IMR-90 (cell line): ENCODE measurements around the gene DSE. TPM values are rescaled to one million over a fixed set of nuclear protein-coding genes. Genes with fewer than 3 reads are reported as not detected.

ENCODE experiments used
- ATAC-seq: fragments of 200-7000 bp; cut with Tn5 transposase; 2 replicates; pipeline ENCODE4 v1.9.1; 2020; ENCODE audit warnings: low read depth, mild to moderate bottlenecking, moderate library complexity
- BruUV-seq: library from RNA; stranded (reverse); fragments of 400-500 nt; replicated peaks from 2 replicates; lab custom pipeline; 2021; lab: Mats Ljungman, UMichigan
- CTCF ChIA-PET: fragments of 300-600 bp; formaldehyde crosslinking; extraction: SDS; loops from one replicate; lab custom pipeline; 2021; ENCODE audit warnings: antibody characterized with exemption; lab: Yijun Ruan, JAX
- POLR2A ChIA-PET: fragments of 300-600 bp; sonication (Branson Sonifier 250); formaldehyde crosslinking; loops from one replicate; lab custom pipeline; 2022; ENCODE audit warnings: antibody characterized with exemption; ENCODE audit not compliant: unreplicated experiment; lab: Charles Lee
- DNase-seq: peaks from one replicate; pipeline ENCODE4 v3.0.0; 2013
- H2AFZ ChIP-seq: replicated peaks from 2 replicates; pipeline ENCODE3; 2013; ENCODE audit warnings: low read length, mild to moderate bottlenecking; ENCODE audit not compliant: poor library complexity
- H2AK5ac ChIP-seq: 2 replicates; pipeline ENCODE4 v1.6.1; 2013; ENCODE audit warnings: low read depth, low read length, inconsistent platforms
- H2AK9ac ChIP-seq: replicated peaks from 2 replicates; pipeline ENCODE3; 2013; ENCODE audit warnings: mild to moderate bottlenecking, low read depth, low read length, moderate library complexity; ENCODE audit not compliant: poor library complexity
- H2BK120ac ChIP-seq: 2 replicates; pipeline ENCODE4 v1.6.1; 2013; ENCODE audit warnings: low read depth, low read length, inconsistent platforms
- H2BK15ac ChIP-seq: 3 replicates; pipeline ENCODE4 v1.6.1; 2013; ENCODE audit warnings: low read depth, low read length, inconsistent platforms
- H2BK20ac ChIP-seq: 2 replicates; pipeline ENCODE4 v1.6.1; 2013; ENCODE audit warnings: low read depth, mild to moderate bottlenecking, inconsistent platforms, low read length, moderate library complexity
- H2BK5ac ChIP-seq: 2 replicates; pipeline ENCODE4 v1.6.1; 2013; ENCODE audit warnings: mild to moderate bottlenecking, low read depth, low read length, inconsistent platforms; ENCODE audit not compliant: poor library complexity, severe bottlenecking
- H3K14ac ChIP-seq: replicated peaks from 2 replicates; pipeline ENCODE4 v1.6.1; 2013; ENCODE audit warnings: low read depth, low read length, inconsistent platforms
- H3K18ac ChIP-seq: 2 replicates; pipeline ENCODE4 v1.6.1; 2013; ENCODE audit warnings: low read depth, low read length, control low read depth
- H3K23ac ChIP-seq: 2 replicates; pipeline ENCODE4 v1.6.1; 2013; ENCODE audit warnings: low read depth, low read length, inconsistent platforms
- H3K27ac ChIP-seq: 2 replicates; pipeline ENCODE4 v1.5.1; 2013; ENCODE audit warnings: mild to moderate bottlenecking, control low read depth, low read length; ENCODE audit not compliant: insufficient read depth
- H3K27me3 ChIP-seq: 2 replicates; pipeline ENCODE4 v1.6.1; 2013; ENCODE audit warnings: low read length; ENCODE audit not compliant: control insufficient read depth, insufficient read depth
- H3K36me3 ChIP-seq: 2 replicates; pipeline ENCODE4 v1.6.1; 2013; ENCODE audit warnings: low read length, mixed read lengths; ENCODE audit not compliant: control insufficient read depth, insufficient read depth
- H3K4ac ChIP-seq: 2 replicates; pipeline ENCODE4 v1.6.1; 2013; ENCODE audit warnings: low read depth, low read length, inconsistent platforms
- H3K4me1 ChIP-seq: 2 replicates; pipeline ENCODE4 v1.6.1; 2013; ENCODE audit warnings: low read length, mixed read lengths; ENCODE audit not compliant: control insufficient read depth, insufficient read depth
- H3K4me2 ChIP-seq: 2 replicates; pipeline ENCODE4 v1.6.1; 2013; ENCODE audit warnings: low read depth, mild to moderate bottlenecking, control low read depth, low read length, moderate library complexity
- H3K4me3 ChIP-seq: 2 replicates; pipeline ENCODE4 v1.5.1; 2013; ENCODE audit warnings: low read depth, mild to moderate bottlenecking, control low read depth, low read length, moderate library complexity; ENCODE audit not compliant: insufficient read depth
- H3K56ac ChIP-seq: 2 replicates; pipeline ENCODE4 v1.6.1; 2013; ENCODE audit warnings: low read length, inconsistent platforms; ENCODE audit not compliant: insufficient read depth; ENCODE audit errors: extremely low read depth
- H3K79me1 ChIP-seq, 2 experiments: 2 replicates each; pipeline ENCODE4 v1.6.1; 2013; ENCODE audit warnings: low read length in 2 of 2, inconsistent platforms in 1 of 2, low read depth in 1 of 2
- H3K9ac ChIP-seq: 2 replicates; pipeline ENCODE4 v1.6.1; 2013; ENCODE audit warnings: low read depth, low read length, control low read depth
- H3K9me1 ChIP-seq: 2 replicates; pipeline ENCODE4 v1.6.1; 2013; ENCODE audit warnings: low read length, inconsistent platforms; ENCODE audit not compliant: insufficient read depth
- H3K9me3 ChIP-seq: 2 replicates; pipeline ENCODE4 v1.6.1; 2013; ENCODE audit warnings: low read length; ENCODE audit not compliant: control insufficient read depth, insufficient read depth
- H4K20me1 ChIP-seq: 2 replicates; pipeline ENCODE4 v1.6.1; 2013; ENCODE audit warnings: low read length, inconsistent platforms; ENCODE audit not compliant: insufficient read depth
- H4K5ac ChIP-seq: 2 replicates; pipeline ENCODE4 v1.6.1; 2013; ENCODE audit warnings: mild to moderate bottlenecking, low read depth, low read length, control low read depth
- H4K8ac ChIP-seq, 2 experiments: 2 replicates each; pipeline ENCODE4 v1.6.1; 2013; ENCODE audit warnings: low read depth in 2 of 2, low read length in 2 of 2, control low read depth in 1 of 2, inconsistent platforms in 1 of 2
- H4K91ac ChIP-seq: 2 replicates; pipeline ENCODE4 v1.6.1; 2013; ENCODE audit warnings: low read depth, low read length, inconsistent platforms; ENCODE audit not compliant: insufficient read depth
- CEBPB ChIP-seq: IDR thresholded peaks from 2 replicates; pipeline ENCODE4 v1.6.1; 2012; ENCODE audit warnings: low read depth, low read length, improper control_type of control experiment
- CHD1 ChIP-seq: IDR thresholded peaks from 2 replicates; pipeline ENCODE4 v1.6.1; 2012; ENCODE audit warnings: low read depth, low read length, improper control_type of control experiment
- MAZ ChIP-seq: IDR thresholded peaks from 2 replicates; pipeline ENCODE4 v1.6.1; 2012; ENCODE audit warnings: low read depth, mild to moderate bottlenecking, low read length, improper control_type of control experiment, moderate library complexity, borderline replicate concordance
- MXI1 ChIP-seq: IDR thresholded peaks from 2 replicates; pipeline ENCODE4 v1.6.1; 2012; ENCODE audit warnings: low read depth, mild to moderate bottlenecking, low read length, moderate library complexity, borderline replicate concordance
- POLR2A ChIP-seq: IDR thresholded peaks from 2 replicates; pipeline ENCODE4 v1.6.1; 2012; ENCODE audit warnings: mild to moderate bottlenecking, low read depth, low read length
- RFX5 ChIP-seq: IDR thresholded peaks from 2 replicates; pipeline ENCODE4 v1.8.0; 2012; ENCODE audit warnings: low read depth, mild to moderate bottlenecking, low read length, moderate library complexity
- SMC3 ChIP-seq: fragments of 150-350 bp; IDR thresholded peaks from 2 replicates; pipeline ENCODE4 v1.6.1; 2016; ENCODE audit warnings: low read depth, mild to moderate bottlenecking, antibody characterized with exemption, low read length, moderate library complexity
- WGBS, 2 experiments: methylation state at CpG; one replicate each; pipeline versions ENCODE4 v1.1.5 to v1.1.7; 2013; ENCODE audit warnings: missing lambda C conversion rate in 2 of 2; ENCODE audit not compliant: insufficient read length in 1 of 2; ENCODE audit errors: extremely low coverage in 2 of 2; 5-methylcytosine and 5-hydroxymethylcytosine counted together
- dilution Hi-C: fragments of 300-500 bp; cut with HindIII; formaldehyde crosslinking; loops from one replicate; pipeline ENCODE4 v1.14.3; 2018; ENCODE audit warnings: low sequenced_read_pairs; ENCODE audit not compliant: unreplicated experiment
- in situ Hi-C: fragments of 300-500 bp; cut with MboI; formaldehyde crosslinking; loops from 3 replicates; pipeline ENCODE4 v1.14.3; 2019; ENCODE audit warnings: low sequenced_read_pairs, inconsistent platforms, mixed read lengths
- intact Hi-C: fragments of 100-400 bp; cut with micrococcal nuclease; formaldehyde crosslinking; loops from 2 replicates; pipeline ENCODE4 v1.10.0; 2022
- polyA plus RNA-seq, 3 experiments: library from polyadenylated mRNA; depleted of rRNA; stranded (reverse); fragments of >200 nt; gene quantifications; 2 replicates each; pipeline ENCODE4 v1.2.3, GENCODE V29; 2012; ENCODE audit warnings: low replicate concordance in 1 of 3
- total RNA-seq: library from RNA; depleted of rRNA; stranded (reverse); fragments of >200 nt; gene quantifications from 2 replicates; pipeline ENCODE4 v1.2.3, GENCODE V29; 2012
- TF ChIP-seq, protein P1 (sequence below): fragments of 150-350 bp; IDR thresholded peaks from 2 replicates; pipeline ENCODE4 v1.6.1; 2016; ENCODE audit warnings: low read depth, mild to moderate bottlenecking, low read length, moderate library complexity, borderline replicate concordance
- TF ChIP-seq, protein P2 (sequence below): fragments of 150-350 bp; IDR thresholded peaks from 2 replicates; pipeline ENCODE4 v1.6.1; 2017; ENCODE audit warnings: mild to moderate bottlenecking, antibody characterized with exemption, low read length, low read depth

Gene DSE
- total and polyA plus RNA-seq, 2 of the 4 experiments (the other 2 are of a cell fraction) = 48.0 to 154 TPM

DNA sequence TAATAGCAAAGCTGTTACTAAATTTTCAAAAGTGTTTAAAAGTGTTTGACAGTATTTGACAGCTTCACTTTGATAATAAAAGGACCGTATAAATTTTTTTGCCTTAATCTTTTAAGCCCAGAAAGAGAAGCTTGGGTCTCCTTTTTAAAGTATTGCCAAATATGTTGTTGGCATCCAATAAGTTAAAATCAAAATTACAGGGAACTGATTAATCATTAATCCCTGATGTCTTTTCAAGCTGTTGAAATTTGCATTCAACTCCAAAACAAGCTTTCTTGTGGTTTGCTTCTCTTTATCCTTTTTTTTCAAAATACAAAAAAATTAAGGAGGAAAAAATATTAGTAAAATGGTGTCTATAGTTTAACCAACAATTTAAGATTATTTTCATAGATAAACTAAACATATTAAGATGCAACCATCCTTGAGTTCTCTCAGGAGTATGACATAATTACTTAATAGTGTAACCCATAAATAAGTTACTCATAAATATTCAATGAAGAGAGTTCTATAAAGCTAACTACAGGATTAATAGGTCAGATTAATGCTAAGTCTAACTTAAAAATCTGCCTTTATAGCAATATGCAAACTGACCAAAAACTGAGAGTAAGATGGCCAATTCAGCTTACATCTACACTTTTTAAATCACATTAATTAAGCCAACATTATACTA lies 63.4 kb downstream of the DSE start:
- POLR2A ChIA-PET = no interaction called here
- no peak for DNase-seq
- dilution Hi-C loops = no loop called here

More for the DNA sequence above, 63.4 kb downstream of the DSE start:
- H3K23ac ChIP-seq = no peak overlapping the region
- H3K9me3 ChIP-seq = no peaks in the 10 kb centered on the region
- H3K27ac ChIP-seq = no peak overlapping the region
- no peak overlapping the region for H4K91ac ChIP-seq
- no peak overlapping the region for H4K5ac ChIP-seq
- H2BK120ac ChIP-seq = no peak overlapping the region
- no peak overlapping the region for H3K56ac ChIP-seq
- no CpG with 5 or more reads among the region's 1 CpG for WGBS, 2 experiments
- in situ Hi-C loops = loop anchor here (25.0 kb wide), 1 partner anchor 147 kb away; the partner anchor contains the start of gene TSPYL1
- H3K4me1 ChIP-seq = peaks cover 2% of the 10 kb centered on the region; the same call in 1 of the 2 replicates
- no peak overlapping the region for H2AK9ac ChIP-seq
- H3K9ac ChIP-seq = no peak overlapping the region
- H2BK15ac ChIP-seq = no peak overlapping the region
- CTCF ChIA-PET = interaction anchor here (0.7 to 1.2 kb wide), 2 partner anchors 9 to 166 kb away, joined by 3 to 4 read pairs; no protein-coding TSS in a partner anchor
- H4K8ac ChIP-seq = no peak overlapping the region
- H4K20me1 ChIP-seq = no peaks in the 10 kb centered on the region
- H3K14ac ChIP-seq = no peak overlapping the region
- ATAC-seq = no peak
- TF ChIP-seq SMC3 (no peak), CHD1 (no peak), MAZ (no peak), RFX5 (no peak), MXI1 (no peak), CEBPB (no peak), POLR2A (no peak)
- TF ChIP-seq, protein P1, sequence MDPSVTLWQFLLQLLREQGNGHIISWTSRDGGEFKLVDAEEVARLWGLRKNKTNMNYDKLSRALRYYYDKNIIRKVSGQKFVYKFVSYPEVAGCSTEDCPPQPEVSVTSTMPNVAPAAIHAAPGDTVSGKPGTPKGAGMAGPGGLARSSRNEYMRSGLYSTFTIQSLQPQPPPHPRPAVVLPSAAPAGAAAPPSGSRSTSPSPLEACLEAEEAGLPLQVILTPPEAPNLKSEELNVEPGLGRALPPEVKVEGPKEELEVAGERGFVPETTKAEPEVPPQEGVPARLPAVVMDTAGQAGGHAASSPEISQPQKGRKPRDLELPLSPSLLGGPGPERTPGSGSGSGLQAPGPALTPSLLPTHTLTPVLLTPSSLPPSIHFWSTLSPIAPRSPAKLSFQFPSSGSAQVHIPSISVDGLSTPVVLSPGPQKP = no peak
- TF ChIP-seq, protein P2, sequence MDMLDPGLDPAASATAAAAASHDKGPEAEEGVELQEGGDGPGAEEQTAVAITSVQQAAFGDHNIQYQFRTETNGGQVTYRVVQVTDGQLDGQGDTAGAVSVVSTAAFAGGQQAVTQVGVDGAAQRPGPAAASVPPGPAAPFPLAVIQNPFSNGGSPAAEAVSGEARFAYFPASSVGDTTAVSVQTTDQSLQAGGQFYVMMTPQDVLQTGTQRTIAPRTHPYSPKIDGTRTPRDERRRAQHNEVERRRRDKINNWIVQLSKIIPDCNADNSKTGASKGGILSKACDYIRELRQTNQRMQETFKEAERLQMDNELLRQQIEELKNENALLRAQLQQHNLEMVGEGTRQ = no peak
- peaks cover 10 to 23% of the 10 kb centered on the region in 2 experiments; a peak in 3 of 4 replicates for H3K79me1 ChIP-seq
- no peak overlapping the region for H3K4me2 ChIP-seq
- no TSS peak for BruUV-seq
- peaks cover 8% of the 10 kb centered on the region; the same call in 1 of the 2 replicates for H3K9me1 ChIP-seq
- no peak overlapping the region for H3K4ac ChIP-seq
- H2BK20ac ChIP-seq = no peak overlapping the region
- no peaks in the 10 kb centered on the region for H3K27me3 ChIP-seq
- H3K18ac ChIP-seq = no peak overlapping the region
- intact Hi-C loops = no loop called here
- H2AK5ac ChIP-seq = no peak overlapping the region
- H2AFZ ChIP-seq = no peak overlapping the region
- H2BK5ac ChIP-seq = no peak overlapping the region
- no peak overlapping the region for H3K4me3 ChIP-seq
- peaks cover 23% of the 10 kb centered on the region for H3K36me3 ChIP-seq
